Pancreas (tissue), 10 donors: Measurements from ENCODE around the gene HOXA9. TPM values are rescaled to one million over a fixed set of nuclear protein-coding genes. Genes with fewer than 3 reads are reported as not detected.

Source experiments
- ATAC-seq, 4 donors: fragments of 200-7000 bp; cut with Tn5 transposase; one replicate each; pipeline versions ENCODE4 v1.8.0 to v1.9.1; 2020; ENCODE audit warnings: mild to moderate bottlenecking in 4 of 4, moderate library complexity in 4 of 4
- DNase-seq, 6 donors: peaks; one replicate each; pipeline ENCODE4 v3.0.0-alpha.2; 2020
- FAIRE-seq: peaks from 2 replicates; lab custom pipeline; 2012; peaks lifted over from hg19 to GRCh38; lab: Jason Lieb, UNC
- H3K27ac ChIP-seq, 4 donors: fragments of 200-600 bp; sonication (generic); 1 replicate in 3 of 4; 2 replicates in 1 of 4; pipeline versions ENCODE4 v1.5.0 to v1.8.0; 2020
- H3K27me3 ChIP-seq, 4 donors: fragments of 200-600 bp; one replicate each; pipeline ENCODE4 v1.8.0; 2021
- H3K36me3 ChIP-seq, 3 donors: fragments of 200-600 bp; sonication (generic) in 1 of 3; one replicate each; pipeline versions ENCODE4 v1.5.0 to v1.8.0; 2020 to 2021
- H3K4me1 ChIP-seq, 3 donors: fragments of 200-600 bp; one replicate each; pipeline ENCODE4 v1.8.0; 2021
- H3K4me3 ChIP-seq, 4 donors: fragments of 200-600 bp; sonication (generic) in 2 of 4; one replicate each; pipeline versions ENCODE4 v1.5.0 to v1.8.0; 2020 to 2021
- H3K9me3 ChIP-seq, 4 donors: fragments of 200-600 bp; one replicate each; pipeline ENCODE4 v1.8.0; 2021
- WGBS, 2 donors: extraction: QIAGEN DNeasy Blood & Tissue Kit; methylation state at CpG; one replicate each; pipeline ENCODE4 v1.1.7; 2013; 5-methylcytosine and 5-hydroxymethylcytosine counted together
- intact Hi-C, 3 donors: fragments of 100-400 bp; cut with DNase I; formaldehyde crosslinking; loops; one replicate each; pipeline versions ENCODE4 v1.11.1 to v1.14.2; 2022
- polyA plus RNA-seq, 2 donors: library from polyadenylated mRNA; stranded (reverse); fragments of 200-250 nt; gene quantifications; one replicate each; pipeline ENCODE4 v1.2.3, GENCODE V29; 2013
- total RNA-seq, 6 donors: library from RNA; stranded (reverse); fragmentation: NEBNext Ultra II Directional in 4 of 6; extraction: Animal tissue kit (Norgen Biotek cat#: 25700) in 4 of 6; gene quantifications; one replicate each; pipeline versions ENCODE4 v1.2.1 to v1.2.4, GENCODE V29; 2021 to 2023
- TF ChIP-seq, protein P1 (sequence below), 4 donors: fragments of 200-600 bp; sonication (generic) in 3 of 4; IDR thresholded peaks; one replicate each; pipeline versions ENCODE4 v1.5.0 to v1.8.0; 2021; ENCODE audit warnings: antibody characterized with exemption in 4 of 4
- donor health status: healthy with polysubstance abuse.
- donor health status: DM: no; HTN: no; CAD: no; lungs with moderate emphysema.
- donor health status: DM: no; HTN: no; CAD: no.
- donor health status: control.
- donor health status: control.
- donor health status: Bipolar disorder and iron deficiency.
- donor health status: DM: yes; HTN: yes; CAD: no.
- donor health status: DM: no; HTN: no; CAD: no.
- donor health status: DM: no; HTN: no; CAD: no.
- donor health status: DM: yes; HTN: yes; CAD: no.

HOXA9 gene
- total and polyA plus RNA-seq, 8 donors: 0.09 to 0.13 TPM; not detected in 6

GRCh38 chr7:27181795-27182275 is 16.5 kb upstream of the HOXA9 start:
- ATAC-seq (no peak), DNase-seq (peak in 2 of 6 donors; percentile 3 to 41), FAIRE-seq (no peak)
- no peaks in the 10 kb centered on the region for H3K9me3 ChIP-seq
- 41 to 47% methylated on average over 4 of the region's 4 CpGs for WGBS, 2 donors
- H3K27ac ChIP-seq: no peak overlapping the region
- intact Hi-C loops: no loop called here
- no peak overlapping the region for H3K4me3 ChIP-seq
- no peaks in the 10 kb centered on the region for H3K36me3 ChIP-seq
- TF ChIP-seq, protein P1, sequence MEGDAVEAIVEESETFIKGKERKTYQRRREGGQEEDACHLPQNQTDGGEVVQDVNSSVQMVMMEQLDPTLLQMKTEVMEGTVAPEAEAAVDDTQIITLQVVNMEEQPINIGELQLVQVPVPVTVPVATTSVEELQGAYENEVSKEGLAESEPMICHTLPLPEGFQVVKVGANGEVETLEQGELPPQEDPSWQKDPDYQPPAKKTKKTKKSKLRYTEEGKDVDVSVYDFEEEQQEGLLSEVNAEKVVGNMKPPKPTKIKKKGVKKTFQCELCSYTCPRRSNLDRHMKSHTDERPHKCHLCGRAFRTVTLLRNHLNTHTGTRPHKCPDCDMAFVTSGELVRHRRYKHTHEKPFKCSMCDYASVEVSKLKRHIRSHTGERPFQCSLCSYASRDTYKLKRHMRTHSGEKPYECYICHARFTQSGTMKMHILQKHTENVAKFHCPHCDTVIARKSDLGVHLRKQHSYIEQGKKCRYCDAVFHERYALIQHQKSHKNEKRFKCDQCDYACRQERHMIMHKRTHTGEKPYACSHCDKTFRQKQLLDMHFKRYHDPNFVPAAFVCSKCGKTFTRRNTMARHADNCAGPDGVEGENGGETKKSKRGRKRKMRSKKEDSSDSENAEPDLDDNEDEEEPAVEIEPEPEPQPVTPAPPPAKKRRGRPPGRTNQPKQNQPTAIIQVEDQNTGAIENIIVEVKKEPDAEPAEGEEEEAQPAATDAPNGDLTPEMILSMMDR (IDR thresholded peaks at IDR 0.05): no peak
- H3K27me3 ChIP-seq: peaks cover 7 to 88% (median 28%) of the 10 kb centered on the region in 4 donors
- peaks cover 0 to 6% (median 0%) of the 10 kb centered on the region in 3 donors for H3K4me1 ChIP-seq

DNA sequence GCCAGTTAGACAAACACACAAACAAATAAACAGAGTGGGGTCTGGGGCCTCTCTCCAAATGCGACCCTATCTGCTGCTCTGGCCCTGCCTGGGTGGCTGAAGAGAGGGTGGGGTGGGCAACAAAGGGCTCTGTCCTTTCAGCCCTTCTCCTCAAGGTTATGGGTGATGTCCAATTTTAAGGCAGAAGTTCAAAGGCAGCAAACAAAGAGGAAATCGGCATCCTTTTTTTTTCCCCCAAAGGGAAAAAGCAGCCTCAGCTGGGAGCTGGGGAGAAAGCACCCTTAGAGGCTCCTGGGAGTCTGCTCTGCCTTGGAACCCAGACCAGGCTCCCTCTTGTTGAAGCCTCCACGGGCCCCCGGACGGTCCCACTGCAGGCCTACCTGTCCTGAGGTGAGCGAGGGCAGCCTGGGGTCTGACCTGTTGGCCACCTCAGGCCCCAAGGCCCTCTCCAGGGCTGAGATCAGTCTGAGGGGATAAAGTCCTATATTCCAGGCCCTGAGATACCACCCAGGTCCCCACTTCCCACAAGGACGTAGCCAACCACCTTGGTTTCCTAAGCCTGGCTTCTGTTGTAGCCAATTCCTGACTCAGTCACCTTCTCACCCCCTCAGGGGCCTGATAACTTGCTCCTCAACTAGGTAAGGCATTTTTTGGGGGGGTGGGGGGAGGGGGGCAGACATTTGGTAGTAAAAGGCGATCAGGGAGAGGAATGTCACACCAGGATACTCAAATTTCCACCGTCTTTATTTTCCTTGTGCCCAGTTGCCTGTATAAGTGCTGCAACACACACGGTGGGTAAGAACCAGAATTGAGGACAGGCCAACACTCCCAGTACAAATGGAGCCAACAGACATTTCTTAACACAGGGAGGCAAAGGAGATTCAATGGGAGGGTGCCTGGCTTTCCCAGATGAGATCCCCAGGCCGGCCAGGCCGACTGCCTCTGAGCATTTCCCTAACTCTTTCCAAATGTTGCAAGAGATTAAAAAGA is 15.4 kb upstream of the HOXA9 start:
- FAIRE-seq (no peak), ATAC-seq (no peak), DNase-seq (peak in 3 of 6 donors; percentile 7 to 52 (median 41))
- intact Hi-C loops: no loop called here
- peaks cover 0 to 6% (median 0%) of the 10 kb centered on the region in 3 donors for H3K4me1 ChIP-seq
- WGBS, 2 donors: 49 to 51% methylated on average over 12 of the region's 12 CpGs
- no peaks in the 10 kb centered on the region for H3K9me3 ChIP-seq
- TF ChIP-seq, protein P1 (IDR thresholded peaks at IDR 0.05): no peak
- H3K27ac ChIP-seq: no peak overlapping the region
- H3K4me3 ChIP-seq: no peak overlapping the region
- peaks cover 7 to 88% (median 26%) of the 10 kb centered on the region in 4 donors for H3K27me3 ChIP-seq
- no peaks in the 10 kb centered on the region for H3K36me3 ChIP-seq

- FAIRE-seq (no peak), DNase-seq (peak in 4 of 6 donors; percentile 46 to 84 (median 58)), ATAC-seq (peak; percentile 59 to 76 (median 73))
- Histone ChIP-seq H3K27me3 (peaks cover 7 to 82% (median 25%) of the 10 kb centered on the region in 4 donors), H3K27ac (no peak overlapping the region), H3K36me3 (no peaks in the 10 kb centered on the region), H3K4me1 (peaks cover 0 to 6% (median 0%) of the 10 kb centered on the region in 3 donors), H3K4me3 (no peak overlapping the region), H3K9me3 (no peaks in the 10 kb centered on the region)
- TF ChIP-seq, protein P1 (IDR thresholded peaks at IDR 0.05): peak; percentile 37 to 60 (median 45)
- WGBS, 2 donors: 8% methylated on average over 56 of the region's 56 CpGs
- intact Hi-C loops: no loop called here
Observed at GRCh38 chr7:27179503-27180430, 14.4 kb upstream of the HOXA9 start.

DNA sequence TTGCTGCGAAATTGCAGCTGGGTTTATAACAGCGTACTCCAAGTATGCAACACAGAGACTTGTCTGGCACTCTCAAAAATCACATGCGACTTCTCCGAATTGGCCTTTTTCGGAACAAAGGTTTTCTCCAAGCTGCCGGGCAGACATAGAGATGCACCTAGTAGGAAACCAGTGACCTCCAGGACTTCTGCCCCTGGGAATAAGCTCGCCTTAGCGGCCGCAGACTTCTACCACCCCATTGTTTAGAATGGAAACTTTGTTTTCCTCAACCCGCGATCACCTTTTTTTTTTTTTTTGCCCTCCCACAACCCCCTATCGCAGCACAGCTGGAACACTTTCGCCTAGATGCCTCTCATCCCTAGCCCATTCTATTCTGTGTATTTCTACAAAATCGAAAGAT is 13.7 kb upstream of the HOXA9 start:
- intact Hi-C loops: no loop called here
- DNase-seq: peak in 1 of 6 donors; percentile 21

More for the DNA sequence above, 13.7 kb upstream of the HOXA9 start:
- Histone ChIP-seq H3K27me3 (peaks cover 7 to 83% (median 26%) of the 10 kb centered on the region in 4 donors), H3K4me1 (peaks cover 0 to 3% (median 0%) of the 10 kb centered on the region in 3 donors), H3K4me3 (no peak overlapping the region), H3K9me3 (no peaks in the 10 kb centered on the region), H3K27ac (no peak overlapping the region), H3K36me3 (no peaks in the 10 kb centered on the region)
- WGBS, 2 donors: 21 to 22% methylated on average over 14 of the region's 14 CpGs
- FAIRE-seq (no peak), ATAC-seq (no peak)
- TF ChIP-seq, protein P1 (IDR thresholded peaks at IDR 0.05): no peak
